Bronchial epithelial cell (primary cell): ENCODE measurements around the gene ATP6V0D1. TPM values are rescaled to one million over a fixed set of nuclear protein-coding genes. Genes with fewer than 3 reads are reported as not detected.

Experiments used
- DNase-seq: peaks from one replicate; pipeline ENCODE4 v3.0.0-alpha.2; 2010; ENCODE audit warnings: low read depth
- FAIRE-seq: peaks from 2 replicates; lab custom pipeline; 2011; peaks lifted over from hg19 to GRCh38; lab: Jason Lieb, UNC
- H3K27me3 ChIP-seq: 2 replicates; pipeline ENCODE4 v1.5.1; 2011; ENCODE audit warnings: low read length; ENCODE audit not compliant: control insufficient read depth, insufficient read depth
- H3K36me3 ChIP-seq: 2 replicates; pipeline ENCODE4 v1.5.1; 2011; ENCODE audit warnings: low read length; ENCODE audit not compliant: control insufficient read depth, insufficient read depth
- H3K4me3 ChIP-seq: 2 replicates; pipeline ENCODE4 v1.5.1; 2011; ENCODE audit warnings: mild to moderate bottlenecking, low read depth, low read length, control low read depth
- CTCF ChIP-seq: IDR thresholded peaks from 2 replicates; pipeline ENCODE4 v1.5.1; 2011; ENCODE audit warnings: mild to moderate bottlenecking, moderate library complexity, low read length, control low read depth, inconsistent platforms; ENCODE audit not compliant: insufficient read depth, severe bottlenecking
- total RNA-seq: library from RNA; depleted of rRNA; stranded (reverse); fragments of >200 nt; gene quantifications from 2 replicates; pipeline ENCODE4 v1.2.1, GENCODE V29; 2014

ATP6V0D1 gene
- total RNA-seq, 1 donor from 2014 or later: 78.2 TPM

- DNase-seq (no peak), FAIRE-seq (no peak)
- TF ChIP-seq CTCF: no peak
- peak overlapping the region; percentile 45 for H3K4me3 ChIP-seq
- H3K36me3 ChIP-seq: no peaks in the 10 kb centered on the region
- no peaks in the 10 kb centered on the region for H3K27me3 ChIP-seq
Observed at GRCh38 chr16:67429799-67430503, 51.0 kb downstream of the ATP6V0D1 start.

- no peak for TF ChIP-seq CTCF
- Histone ChIP-seq H3K27me3 (no peaks in the 10 kb centered on the region), H3K36me3 (no peaks in the 10 kb centered on the region), H3K4me3 (no peak overlapping the region)
- FAIRE-seq: no peak
- DNase-seq: no peak
Observed at GRCh38 chr16:67429053-67429798, 51.7 kb downstream of the ATP6V0D1 start.

- DNase-seq (peak; percentile 42), FAIRE-seq (no peak)
- Histone ChIP-seq H3K36me3 (no peaks in the 10 kb centered on the region), H3K27me3 (no peaks in the 10 kb centered on the region), H3K4me3 (no peak overlapping the region)
- peak; percentile 94 for TF ChIP-seq CTCF
Observed at GRCh38 chr16:67428146-67428731, 52.7 kb downstream of the ATP6V0D1 start.

- FAIRE-seq: no peak
- no peak for TF ChIP-seq CTCF
Observed at GRCh38 chr16:67426950-67427349, 54.0 kb downstream of the ATP6V0D1 start.

GRCh38 chr16:67426022-67426421, 54.9 kb downstream of the ATP6V0D1 start:
- no peaks in the 10 kb centered on the region for H3K27me3 ChIP-seq
- no peak overlapping the region for H3K4me3 ChIP-seq
- FAIRE-seq (no peak), DNase-seq (no peak)
- H3K36me3 ChIP-seq: no peaks in the 10 kb centered on the region
- TF ChIP-seq CTCF: no peak

More at GRCh38 chr16:67426950-67427349, 54.0 kb downstream of the ATP6V0D1 start:
- no peak for DNase-seq
- Histone ChIP-seq H3K4me3 (no peak overlapping the region), H3K36me3 (no peaks in the 10 kb centered on the region), H3K27me3 (no peaks in the 10 kb centered on the region)
